GM12878 (cell line): ENCODE data around the gene DCLK2. TPM values are rescaled to one million over a fixed set of nuclear protein-coding genes. Genes with fewer than 3 reads are reported as not detected.

Experiments
- EGR1 ChIP-seq, 2 experiments: IDR thresholded peaks; 1 replicate in 1 of 2; 2 replicates in 1 of 2; pipeline ENCODE4 v1.6.1; 2011 to 2012; ENCODE audit warnings: low read depth in 2 of 2, low read length in 2 of 2, borderline replicate concordance in 1 of 2, mild to moderate bottlenecking in 1 of 2, moderate library complexity in 1 of 2
- EZH2 ChIP-seq: IDR thresholded peaks from 2 replicates; pipeline ENCODE4 v1.6.1; 2012; ENCODE audit warnings: low read depth, mild to moderate bottlenecking, control low read depth, inconsistent platforms, low read length, borderline replicate concordance; ENCODE audit not compliant: control insufficient read depth
- HDAC2 ChIP-seq: fragments of 200-600 bp; sonication (generic); IDR thresholded peaks from 2 replicates; pipeline ENCODE4 v1.6.1; 2017
- ZNF207 ChIP-seq: fragments of 450-650 bp; IDR thresholded peaks from 2 replicates; pipeline ENCODE4 v1.6.1; 2014; ENCODE audit warnings: antibody characterized with exemption, mild to moderate bottlenecking, borderline replicate concordance
- polyA plus RNA-seq, 11 experiments: library from polyadenylated mRNA; depleted of rRNA in 4 of 11; unstranded in 6 of 11; stranded (reverse) in 5 of 11; fragments of >200 nt; fragmentation: Nextera tagmentation in 4 of 11; fragmentation: Illumina TruSeq in 1 of 11; extraction: Ambion mirVana in 4 of 11; extraction: Trizol in 1 of 11; gene quantifications; 1 replicate in 1 of 11; 2 replicates in 10 of 11; pipeline versions ENCODE4 v1.2.1 to v1.2.3, GENCODE V29; 2011 to 2016; ENCODE audit warnings: inconsistent platforms in 2 of 11, missing spikeins in 2 of 11, low read depth in 1 of 11
- total RNA-seq, 4 experiments: library from RNA; depleted of rRNA in 3 of 4; stranded (reverse); fragments of >200 nt in 3 of 4; fragmentation: Illumina TruSeq in 1 of 4; extraction: Trizol in 1 of 4; gene quantifications; 2 replicates each; pipeline versions ENCODE4 v1.2.1 to v1.2.3, GENCODE V29; 2013 to 2021
- TF ChIP-seq, protein P1 (sequence below): IDR thresholded peaks from 2 replicates; pipeline ENCODE4 v1.6.1; 2012; ENCODE audit warnings: mild to moderate bottlenecking, low read depth, low read length
- TF ChIP-seq, protein P2 (sequence below): fragments of 450-650 bp; IDR thresholded peaks from 2 replicates; pipeline ENCODE4 v1.6.1; 2017; ENCODE audit warnings: low read depth, mild to moderate bottlenecking, moderate library complexity
- TF ChIP-seq, protein P3 (sequence below): fragments of 450-650 bp; formaldehyde crosslinking; IDR thresholded peaks from 2 replicates; pipeline ENCODE4 v1.5.0; 2022; ENCODE audit warnings: mild to moderate bottlenecking, missing genetic modification characterization

DCLK2 gene
- total and polyA plus RNA-seq, 10 of the 15 experiments (the other 5 are each of a cell fraction or from before 2014, with no cell fraction given) = not detected

DNA sequence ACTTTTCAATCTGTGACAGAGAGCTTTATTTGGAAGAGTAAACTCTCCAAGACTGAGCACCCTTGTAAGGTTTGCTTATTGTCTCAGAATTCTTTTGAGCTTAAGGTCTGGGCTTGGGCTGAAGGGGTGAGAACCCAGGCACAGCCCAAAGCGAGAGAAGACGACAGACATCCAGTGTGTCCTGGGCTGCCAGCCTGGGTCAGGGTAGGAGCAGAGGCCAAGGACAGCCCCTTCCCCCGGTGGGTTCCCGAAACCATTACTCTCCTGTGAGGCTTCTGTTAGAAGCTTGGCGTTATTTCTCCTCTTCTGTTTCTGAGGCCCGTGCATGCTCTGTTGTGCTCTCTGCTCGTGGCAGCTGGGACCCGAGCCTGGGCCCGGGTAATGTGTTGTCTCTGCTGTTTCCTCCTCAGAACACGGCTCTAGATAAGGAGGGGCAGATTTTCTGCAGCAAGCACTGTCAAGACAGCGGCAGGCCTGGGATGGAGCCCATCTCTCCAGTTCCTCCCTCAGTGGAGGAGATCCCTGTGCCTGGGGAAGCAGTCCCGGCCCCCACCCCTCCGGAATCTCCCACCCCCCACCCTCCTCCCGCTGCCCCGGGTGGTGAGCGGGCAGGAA lies 177.5 kb downstream of the DCLK2 start (continued):
- TF ChIP-seq, protein P1, sequence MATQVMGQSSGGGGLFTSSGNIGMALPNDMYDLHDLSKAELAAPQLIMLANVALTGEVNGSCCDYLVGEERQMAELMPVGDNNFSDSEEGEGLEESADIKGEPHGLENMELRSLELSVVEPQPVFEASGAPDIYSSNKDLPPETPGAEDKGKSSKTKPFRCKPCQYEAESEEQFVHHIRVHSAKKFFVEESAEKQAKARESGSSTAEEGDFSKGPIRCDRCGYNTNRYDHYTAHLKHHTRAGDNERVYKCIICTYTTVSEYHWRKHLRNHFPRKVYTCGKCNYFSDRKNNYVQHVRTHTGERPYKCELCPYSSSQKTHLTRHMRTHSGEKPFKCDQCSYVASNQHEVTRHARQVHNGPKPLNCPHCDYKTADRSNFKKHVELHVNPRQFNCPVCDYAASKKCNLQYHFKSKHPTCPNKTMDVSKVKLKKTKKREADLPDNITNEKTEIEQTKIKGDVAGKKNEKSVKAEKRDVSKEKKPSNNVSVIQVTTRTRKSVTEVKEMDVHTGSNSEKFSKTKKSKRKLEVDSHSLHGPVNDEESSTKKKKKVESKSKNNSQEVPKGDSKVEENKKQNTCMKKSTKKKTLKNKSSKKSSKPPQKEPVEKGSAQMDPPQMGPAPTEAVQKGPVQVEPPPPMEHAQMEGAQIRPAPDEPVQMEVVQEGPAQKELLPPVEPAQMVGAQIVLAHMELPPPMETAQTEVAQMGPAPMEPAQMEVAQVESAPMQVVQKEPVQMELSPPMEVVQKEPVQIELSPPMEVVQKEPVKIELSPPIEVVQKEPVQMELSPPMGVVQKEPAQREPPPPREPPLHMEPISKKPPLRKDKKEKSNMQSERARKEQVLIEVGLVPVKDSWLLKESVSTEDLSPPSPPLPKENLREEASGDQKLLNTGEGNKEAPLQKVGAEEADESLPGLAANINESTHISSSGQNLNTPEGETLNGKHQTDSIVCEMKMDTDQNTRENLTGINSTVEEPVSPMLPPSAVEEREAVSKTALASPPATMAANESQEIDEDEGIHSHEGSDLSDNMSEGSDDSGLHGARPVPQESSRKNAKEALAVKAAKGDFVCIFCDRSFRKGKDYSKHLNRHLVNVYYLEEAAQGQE = no peak
- no peak for TF ChIP-seq EZH2
- TF ChIP-seq, protein P2, sequence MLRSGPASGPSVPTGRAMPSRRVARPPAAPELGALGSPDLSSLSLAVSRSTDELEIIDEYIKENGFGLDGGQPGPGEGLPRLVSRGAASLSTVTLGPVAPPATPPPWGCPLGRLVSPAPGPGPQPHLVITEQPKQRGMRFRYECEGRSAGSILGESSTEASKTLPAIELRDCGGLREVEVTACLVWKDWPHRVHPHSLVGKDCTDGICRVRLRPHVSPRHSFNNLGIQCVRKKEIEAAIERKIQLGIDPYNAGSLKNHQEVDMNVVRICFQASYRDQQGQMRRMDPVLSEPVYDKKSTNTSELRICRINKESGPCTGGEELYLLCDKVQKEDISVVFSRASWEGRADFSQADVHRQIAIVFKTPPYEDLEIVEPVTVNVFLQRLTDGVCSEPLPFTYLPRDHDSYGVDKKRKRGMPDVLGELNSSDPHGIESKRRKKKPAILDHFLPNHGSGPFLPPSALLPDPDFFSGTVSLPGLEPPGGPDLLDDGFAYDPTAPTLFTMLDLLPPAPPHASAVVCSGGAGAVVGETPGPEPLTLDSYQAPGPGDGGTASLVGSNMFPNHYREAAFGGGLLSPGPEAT = no peak
- TF ChIP-seq EGR1 (IDR thresholded peaks at IDR 0.05; ENCODE audit: borderline replicate concordance in 1 of 2, low read depth in 2 of 2, low read length in 2 of 2) = no peak
- TF ChIP-seq HDAC2 = no peak
- no peak for TF ChIP-seq ZNF207
- TF ChIP-seq, protein P3, sequence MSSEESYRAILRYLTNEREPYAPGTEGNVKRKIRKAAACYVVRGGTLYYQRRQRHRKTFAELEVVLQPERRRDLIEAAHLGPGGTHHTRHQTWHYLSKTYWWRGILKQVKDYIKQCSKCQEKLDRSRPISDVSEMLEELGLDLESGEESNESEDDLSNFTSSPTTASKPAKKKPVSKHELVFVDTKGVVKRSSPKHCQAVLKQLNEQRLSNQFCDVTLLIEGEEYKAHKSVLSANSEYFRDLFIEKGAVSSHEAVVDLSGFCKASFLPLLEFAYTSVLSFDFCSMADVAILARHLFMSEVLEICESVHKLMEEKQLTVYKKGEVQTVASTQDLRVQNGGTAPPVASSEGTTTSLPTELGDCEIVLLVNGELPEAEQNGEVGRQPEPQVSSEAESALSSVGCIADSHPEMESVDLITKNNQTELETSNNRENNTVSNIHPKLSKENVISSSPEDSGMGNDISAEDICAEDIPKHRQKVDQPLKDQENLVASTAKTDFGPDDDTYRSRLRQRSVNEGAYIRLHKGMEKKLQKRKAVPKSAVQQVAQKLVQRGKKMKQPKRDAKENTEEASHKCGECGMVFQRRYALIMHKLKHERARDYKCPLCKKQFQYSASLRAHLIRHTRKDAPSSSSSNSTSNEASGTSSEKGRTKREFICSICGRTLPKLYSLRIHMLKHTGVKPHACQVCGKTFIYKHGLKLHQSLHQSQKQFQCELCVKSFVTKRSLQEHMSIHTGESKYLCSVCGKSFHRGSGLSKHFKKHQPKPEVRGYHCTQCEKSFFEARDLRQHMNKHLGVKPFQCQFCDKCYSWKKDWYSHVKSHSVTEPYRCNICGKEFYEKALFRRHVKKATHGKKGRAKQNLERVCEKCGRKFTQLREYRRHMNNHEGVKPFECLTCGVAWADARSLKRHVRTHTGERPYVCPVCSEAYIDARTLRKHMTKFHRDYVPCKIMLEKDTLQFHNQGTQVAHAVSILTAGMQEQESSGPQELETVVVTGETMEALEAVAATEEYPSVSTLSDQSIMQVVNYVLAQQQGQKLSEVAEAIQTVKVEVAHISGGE (CRISPR knock-in tag) = no peak
- TF ChIP-seq, all 136 proteins: peak for 0
